ENCODE measurements around the gene ARHGEF37. TPM values are rescaled to one million over a fixed set of nuclear protein-coding genes. Genes with fewer than 3 reads are reported as not detected.

Gene ARHGEF37
- total RNA-seq, 1 experiment from 2014 or later, result 0.64 TPM

GRCh38 chr5:149656576-149657182, 75.4 kb downstream of the ARHGEF37 start:
- POLR2A ChIA-PET (ENCODE audit: low non-redundant PET), result no interaction called here

DNA sequence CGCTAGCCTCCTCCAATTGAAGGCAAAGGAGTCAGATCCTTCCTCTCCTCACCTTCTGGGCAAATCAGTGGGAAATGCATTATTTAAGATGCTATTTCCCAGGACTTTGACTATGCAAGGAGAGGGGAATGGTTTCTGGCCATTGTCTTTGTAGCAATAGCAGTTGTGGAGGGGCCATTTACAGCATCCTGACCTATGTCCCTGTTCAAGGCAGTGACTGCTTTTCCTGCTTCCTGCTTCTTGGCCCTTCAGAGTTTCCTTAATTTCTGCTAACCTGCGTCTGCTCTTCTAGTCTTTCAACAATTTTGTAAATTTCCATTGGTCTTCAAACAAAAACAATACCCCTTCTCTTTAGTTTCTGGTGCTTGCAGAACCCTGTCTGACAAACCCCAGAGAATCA, 76.0 kb downstream of the ARHGEF37 start:
- intact Hi-C loops (cut with micrococcal nuclease; ENCODE audit: unreplicated experiment), result no loop called here
- Histone ChIP-seq H3K9me3 (ENCODE audit: low read depth, low read length, poor library complexity, severe bottlenecking) (no peaks in the 10 kb centered on the region), H3K27me3 (replicated peaks; ENCODE audit: insufficient read depth, low read depth, low read length, poor library complexity) (no peaks in the 10 kb centered on the region), H3K36me3 (ENCODE audit: insufficient read depth, low read length, poor library complexity, severe bottlenecking) (no peaks in the 10 kb centered on the region), H3K27ac (ENCODE audit: low read depth, low read length, poor library complexity, severe bottlenecking) (no peak overlapping the region), H3K4me1 (ENCODE audit: insufficient read depth, low read length, poor library complexity, severe bottlenecking) (no peaks in the 10 kb centered on the region), H3K4me3 (ENCODE audit: low read depth, low read length, poor library complexity, severe bottlenecking) (no peak overlapping the region)
- no peak for DNase-seq (ENCODE audit: low spot score)
- TF ChIP-seq CTCF (conservative IDR thresholded peaks at IDR 0.05; ENCODE audit: low read depth, low read length) (no peak), EZH2 (IDR thresholded peaks at IDR 0.05; ENCODE audit: borderline replicate concordance, low read depth, low read length, poor library complexity, severe bottlenecking) (no peak)
- POLR2A ChIA-PET (ENCODE audit: low non-redundant PET), result no interaction called here
- CTCF ChIA-PET, result interaction anchor here (1.3 kb wide), 1 partner anchor 10 kb away, joined by 6 read pairs; no protein-coding TSS in a partner anchor
- no TSS peak for BruUV-seq (replicated peaks)

More at GRCh38 chr5:149656576-149657182, 75.4 kb downstream of the ARHGEF37 start:
- Histone ChIP-seq H3K9me3 (ENCODE audit: low read depth, low read length, poor library complexity, severe bottlenecking) (no peaks in the 10 kb centered on the region), H3K4me3 (ENCODE audit: low read depth, low read length, poor library complexity, severe bottlenecking) (no peak overlapping the region), H3K27ac (ENCODE audit: low read depth, low read length, poor library complexity, severe bottlenecking) (no peak overlapping the region), H3K36me3 (ENCODE audit: insufficient read depth, low read length, poor library complexity, severe bottlenecking) (no peaks in the 10 kb centered on the region), H3K4me1 (ENCODE audit: insufficient read depth, low read length, poor library complexity, severe bottlenecking) (no peaks in the 10 kb centered on the region), H3K27me3 (replicated peaks; ENCODE audit: insufficient read depth, low read depth, low read length, poor library complexity) (no peaks in the 10 kb centered on the region)
- TF ChIP-seq CTCF (conservative IDR thresholded peaks at IDR 0.05; ENCODE audit: low read depth, low read length) (peak; percentile 76), EZH2 (IDR thresholded peaks at IDR 0.05; ENCODE audit: borderline replicate concordance, low read depth, low read length, poor library complexity, severe bottlenecking) (no peak)
- CTCF ChIA-PET, result interaction anchor here (0.5 to 1.6 kb wide), 7 partner anchors 10 to 334 kb away, joined by 3 to 8 read pairs (median 4); no protein-coding TSS in a partner anchor
- intact Hi-C loops (cut with micrococcal nuclease; ENCODE audit: unreplicated experiment), result no loop called here
- BruUV-seq (replicated peaks), result no TSS peak
- peak; percentile 58 for DNase-seq (ENCODE audit: low spot score)

DNA sequence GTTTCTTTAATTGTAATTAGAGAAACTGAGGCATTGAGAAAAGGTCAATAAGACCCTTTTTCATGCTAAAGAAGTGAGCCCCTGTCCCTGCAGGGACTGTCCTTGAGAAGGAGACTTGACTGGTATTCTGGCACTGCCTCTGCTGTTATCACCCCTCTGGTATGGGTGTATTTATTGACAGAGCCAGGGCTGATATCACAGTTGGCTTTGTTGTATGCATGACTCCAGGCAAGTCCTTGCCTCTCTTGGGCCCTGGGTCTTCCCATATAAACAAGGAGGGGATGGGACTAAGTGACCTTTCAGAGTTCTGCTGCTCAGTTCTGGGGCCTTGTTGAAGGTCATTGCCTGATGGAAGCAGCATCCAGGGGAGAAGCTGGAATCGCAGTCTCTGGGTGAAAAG, 77.0 kb downstream of the ARHGEF37 start:
- no peak for DNase-seq (ENCODE audit: low spot score)
- no peaks in the 10 kb centered on the region for H3K9me3 ChIP-seq (ENCODE audit: low read depth, low read length, poor library complexity, severe bottlenecking)
- ChIA-PET CTCF (no interaction called here), POLR2A (ENCODE audit: low non-redundant PET) (no interaction called here)
- TF ChIP-seq EZH2 (IDR thresholded peaks at IDR 0.05; ENCODE audit: borderline replicate concordance, low read depth, low read length, poor library complexity, severe bottlenecking) (no peak), CTCF (conservative IDR thresholded peaks at IDR 0.05; ENCODE audit: low read depth, low read length) (no peak)
- no peak overlapping the region for H3K4me3 ChIP-seq (ENCODE audit: low read depth, low read length, poor library complexity, severe bottlenecking)
- no peaks in the 10 kb centered on the region for H3K4me1 ChIP-seq (ENCODE audit: insufficient read depth, low read length, poor library complexity, severe bottlenecking)
- intact Hi-C loops (cut with micrococcal nuclease; ENCODE audit: unreplicated experiment), result no loop called here
- H3K27ac ChIP-seq (ENCODE audit: low read depth, low read length, poor library complexity, severe bottlenecking), result no peak overlapping the region
- H3K27me3 ChIP-seq (replicated peaks; ENCODE audit: insufficient read depth, low read depth, low read length, poor library complexity), result no peaks in the 10 kb centered on the region
- BruUV-seq (replicated peaks), result no TSS peak
- H3K36me3 ChIP-seq (ENCODE audit: insufficient read depth, low read length, poor library complexity, severe bottlenecking), result no peaks in the 10 kb centered on the region

All from A673 (cell line).